KMS-11 (cell line): ENCODE data around the gene ABHD13.

ENCODE experiments used
- H2AFZ ChIP-seq: fragments of 200-600 bp; sonication (generic); 2 replicates; pipeline ENCODE4 v1.6.1; 2016; ENCODE audit warnings: antibody characterized with exemption, mixed run types, low read depth
- H3K27ac ChIP-seq: fragments of 200-600 bp; sonication (generic); 2 replicates; pipeline ENCODE4 v1.6.1; 2016; ENCODE audit warnings: mild to moderate bottlenecking, mixed run types
- H3K27me3 ChIP-seq: fragments of 200-600 bp; sonication (generic); 2 replicates; pipeline ENCODE4 v1.6.1; 2017; ENCODE audit warnings: mild to moderate bottlenecking, low read depth, mixed run types, moderate library complexity; ENCODE audit not compliant: insufficient read depth
- H3K36me3 ChIP-seq: fragments of 200-600 bp; sonication (generic); 2 replicates; pipeline ENCODE4 v1.6.1; 2017; ENCODE audit warnings: mild to moderate bottlenecking, mixed run types; ENCODE audit not compliant: insufficient read depth
- H3K4me1 ChIP-seq: fragments of 200-600 bp; sonication (generic); 2 replicates; pipeline ENCODE4 v1.6.1; 2016; ENCODE audit warnings: mild to moderate bottlenecking, low read depth, mixed run types; ENCODE audit not compliant: poor library complexity, severe bottlenecking
- H3K4me2 ChIP-seq: fragments of 200-600 bp; sonication (generic); 2 replicates; pipeline ENCODE4 v1.7.0; 2016; ENCODE audit warnings: mild to moderate bottlenecking, mixed run types
- H3K4me3 ChIP-seq: fragments of 200-600 bp; sonication (generic); IDR thresholded peaks from 2 replicates; pipeline ENCODE4 v1.6.1; 2017; ENCODE audit warnings: low read depth, low read length, mixed read lengths; ENCODE audit not compliant: insufficient read depth
- H3K79me2 ChIP-seq: fragments of 200-600 bp; sonication (generic); 2 replicates; pipeline ENCODE4 v1.6.1; 2016; ENCODE audit warnings: low read depth, mixed run types; ENCODE audit not compliant: insufficient read depth
- H3K9ac ChIP-seq: fragments of 200-600 bp; sonication (generic); 2 replicates; pipeline ENCODE4 v1.6.1; 2016; ENCODE audit warnings: mild to moderate bottlenecking, mixed run types
- H4K20me1 ChIP-seq: fragments of 200-600 bp; sonication (generic); 2 replicates; pipeline ENCODE4 v1.6.1; 2016; ENCODE audit warnings: mild to moderate bottlenecking, mixed run types; ENCODE audit not compliant: insufficient read depth
- CTCF ChIP-seq: fragments of 200-600 bp; sonication (generic); conservative IDR thresholded peaks from 2 replicates; pipeline ENCODE4 v1.6.1; 2017; ENCODE audit warnings: low read depth, mild to moderate bottlenecking, antibody characterized with exemption, low read length, moderate library complexity, mixed read lengths

Gene ABHD13

DNA sequence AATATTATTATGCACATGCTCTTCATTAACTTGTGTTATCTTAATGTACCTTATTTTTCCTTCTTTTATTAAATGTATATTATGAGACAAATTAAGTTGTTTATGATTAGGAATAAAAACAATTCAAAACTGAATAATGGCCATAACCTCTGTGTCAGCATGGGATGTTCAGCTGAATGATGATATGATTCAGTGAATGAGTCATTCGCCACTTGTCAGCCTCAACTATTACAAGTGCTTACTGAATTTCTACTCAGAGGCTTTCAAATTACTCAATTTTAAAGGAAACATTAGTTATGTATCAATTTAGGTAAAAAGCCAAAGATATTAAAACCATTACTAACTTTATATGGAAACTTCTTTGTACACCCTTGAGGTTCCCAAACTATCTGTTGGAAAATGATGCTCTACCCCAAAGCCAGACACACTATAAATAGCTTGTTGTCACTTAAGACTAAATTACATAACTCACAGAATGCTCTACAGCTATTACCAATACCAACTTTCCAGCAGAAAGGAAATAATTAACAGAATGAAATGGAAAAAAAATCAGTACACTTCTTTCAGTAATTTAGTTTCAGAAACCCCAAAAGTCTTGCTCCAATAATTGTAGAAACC is 17.3 kb upstream of the ABHD13 start:
- H2AFZ ChIP-seq, result no peak overlapping the region
- no peaks in the 10 kb centered on the region for H3K36me3 ChIP-seq
- H3K27ac ChIP-seq, result no peak overlapping the region
- no peaks in the 10 kb centered on the region for H3K79me2 ChIP-seq
- no peak for TF ChIP-seq CTCF
- no peaks in the 10 kb centered on the region for H4K20me1 ChIP-seq
- H3K4me1 ChIP-seq, result no peaks in the 10 kb centered on the region
- H3K27me3 ChIP-seq, result no peaks in the 10 kb centered on the region
- H3K4me3 ChIP-seq, result no peak overlapping the region
- H3K4me2 ChIP-seq, result no peak overlapping the region
- no peak overlapping the region for H3K9ac ChIP-seq

DNA sequence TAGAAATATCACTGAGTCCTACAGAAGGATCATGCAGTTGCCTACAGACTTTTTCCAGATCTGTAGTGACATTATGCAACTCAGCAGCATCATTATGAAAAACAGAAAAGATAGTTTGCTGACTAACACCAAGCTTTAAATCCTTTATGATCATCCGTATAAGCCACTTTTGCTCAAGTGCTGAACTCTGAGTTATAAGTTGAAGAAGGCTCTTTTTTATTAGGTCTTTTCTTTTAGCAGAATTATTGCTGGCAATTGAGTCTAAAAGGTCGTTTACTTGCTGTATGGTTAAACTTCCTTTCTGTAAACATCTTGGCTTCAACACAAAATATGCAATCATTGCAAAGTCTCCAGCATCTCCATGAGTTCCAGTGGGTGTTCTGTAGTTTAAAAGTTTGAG is 7.6 kb upstream of the ABHD13 start:
- Histone ChIP-seq H3K79me2 (no peaks in the 10 kb centered on the region), H3K36me3 (no peaks in the 10 kb centered on the region), H3K4me1 (no peaks in the 10 kb centered on the region), H3K27me3 (no peaks in the 10 kb centered on the region), H3K9ac (no peak overlapping the region), H3K27ac (no peak overlapping the region), H4K20me1 (no peaks in the 10 kb centered on the region), H3K4me3 (no peak overlapping the region), H2AFZ (no peak overlapping the region), H3K4me2 (no peak overlapping the region)
- TF ChIP-seq CTCF, result no peak

DNA sequence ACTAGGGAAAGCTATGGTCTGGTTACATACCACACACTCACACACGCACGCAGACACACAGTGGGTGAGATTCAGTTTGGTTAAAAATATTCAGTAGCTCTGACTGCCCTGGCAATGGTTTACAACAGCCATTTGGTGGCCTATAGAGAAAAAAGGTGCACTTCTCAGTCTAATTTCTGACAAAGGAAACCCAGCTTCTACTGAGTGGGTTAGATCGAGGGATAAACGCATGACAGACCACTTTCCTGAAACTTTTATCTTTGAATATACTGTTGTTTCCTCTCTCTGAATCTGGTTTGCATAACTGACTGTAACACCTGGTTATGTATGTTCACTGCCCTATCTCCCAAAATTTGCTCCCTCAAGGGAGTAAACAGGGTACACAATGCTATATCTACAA is 5.3 kb upstream of the ABHD13 start:
- Histone ChIP-seq H3K4me1 (peaks cover 12% of the 10 kb centered on the region), H4K20me1 (no peaks in the 10 kb centered on the region)

DNA sequence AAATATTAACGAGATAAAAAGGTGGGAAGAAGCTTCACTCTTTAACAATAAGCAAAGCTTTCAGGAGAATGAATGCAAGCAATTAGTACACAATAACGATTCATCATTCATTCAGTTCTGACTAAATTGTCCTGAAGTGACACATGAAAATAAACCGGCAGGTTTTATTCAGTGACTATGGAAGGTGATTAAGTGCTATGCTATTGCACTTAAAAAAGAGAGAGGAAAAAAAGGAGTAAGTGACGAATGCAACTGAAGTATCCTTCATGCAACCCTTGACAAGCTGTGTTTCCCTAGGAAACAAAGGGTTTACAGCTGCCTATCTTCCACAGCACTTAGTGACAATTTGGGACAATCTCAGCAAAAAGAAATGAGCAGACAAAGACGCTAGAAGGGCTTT is 4.2 kb upstream of the ABHD13 start:
- no peak for TF ChIP-seq CTCF
- Histone ChIP-seq H3K36me3 (no peaks in the 10 kb centered on the region), H3K4me2 (no peak overlapping the region), H4K20me1 (no peaks in the 10 kb centered on the region), H2AFZ (no peak overlapping the region), H3K79me2 (peaks cover 1% of the 10 kb centered on the region; the same call in 1 of the 2 replicates), H3K4me3 (no peak overlapping the region), H3K27me3 (no peaks in the 10 kb centered on the region), H3K9ac (no peak overlapping the region), H3K27ac (no peak overlapping the region), H3K4me1 (peaks cover 12% of the 10 kb centered on the region)

More for the DNA sequence above, 5.3 kb upstream of the ABHD13 start:
- no peak overlapping the region for H3K4me3 ChIP-seq
- H3K27ac ChIP-seq, result no peak overlapping the region
- no peaks in the 10 kb centered on the region for H3K36me3 ChIP-seq
- H3K4me2 ChIP-seq, result no peak overlapping the region
- H3K9ac ChIP-seq, result no peak overlapping the region
- TF ChIP-seq CTCF, result no peak
- no peaks in the 10 kb centered on the region for H3K79me2 ChIP-seq
- no peaks in the 10 kb centered on the region for H3K27me3 ChIP-seq
- no peak overlapping the region for H2AFZ ChIP-seq
